ENCODE results near the gene CCDC138. TPM values are rescaled to one million over a fixed set of nuclear protein-coding genes. Genes with fewer than 3 reads are reported as not detected.

CCDC138 gene
- total RNA-seq, 1 experiment from 2014 or later = 25.8 TPM

- ChIA-PET CTCF (no interaction called here), POLR2A (ENCODE audit: low non-redundant PET) (no interaction called here)
- Histone ChIP-seq H3K4me3 (ENCODE audit: low read depth, low read length, poor library complexity, severe bottlenecking) (no peak overlapping the region), H3K27ac (ENCODE audit: low read depth, low read length, poor library complexity, severe bottlenecking) (no peak overlapping the region), H3K27me3 (replicated peaks; ENCODE audit: insufficient read depth, low read depth, low read length, poor library complexity) (no peaks in the 10 kb centered on the region), H3K9me3 (ENCODE audit: low read depth, low read length, poor library complexity, severe bottlenecking) (peaks cover 7% of the 10 kb centered on the region), H3K36me3 (ENCODE audit: insufficient read depth, low read length, poor library complexity, severe bottlenecking) (no peaks in the 10 kb centered on the region), H3K4me1 (ENCODE audit: insufficient read depth, low read length, poor library complexity, severe bottlenecking) (no peaks in the 10 kb centered on the region)
- TF ChIP-seq, protein P1, sequence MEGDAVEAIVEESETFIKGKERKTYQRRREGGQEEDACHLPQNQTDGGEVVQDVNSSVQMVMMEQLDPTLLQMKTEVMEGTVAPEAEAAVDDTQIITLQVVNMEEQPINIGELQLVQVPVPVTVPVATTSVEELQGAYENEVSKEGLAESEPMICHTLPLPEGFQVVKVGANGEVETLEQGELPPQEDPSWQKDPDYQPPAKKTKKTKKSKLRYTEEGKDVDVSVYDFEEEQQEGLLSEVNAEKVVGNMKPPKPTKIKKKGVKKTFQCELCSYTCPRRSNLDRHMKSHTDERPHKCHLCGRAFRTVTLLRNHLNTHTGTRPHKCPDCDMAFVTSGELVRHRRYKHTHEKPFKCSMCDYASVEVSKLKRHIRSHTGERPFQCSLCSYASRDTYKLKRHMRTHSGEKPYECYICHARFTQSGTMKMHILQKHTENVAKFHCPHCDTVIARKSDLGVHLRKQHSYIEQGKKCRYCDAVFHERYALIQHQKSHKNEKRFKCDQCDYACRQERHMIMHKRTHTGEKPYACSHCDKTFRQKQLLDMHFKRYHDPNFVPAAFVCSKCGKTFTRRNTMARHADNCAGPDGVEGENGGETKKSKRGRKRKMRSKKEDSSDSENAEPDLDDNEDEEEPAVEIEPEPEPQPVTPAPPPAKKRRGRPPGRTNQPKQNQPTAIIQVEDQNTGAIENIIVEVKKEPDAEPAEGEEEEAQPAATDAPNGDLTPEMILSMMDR (conservative IDR thresholded peaks at IDR 0.05; ENCODE audit: low read depth, low read length) = no peak
- no peak for TF ChIP-seq EZH2 (IDR thresholded peaks at IDR 0.05; ENCODE audit: borderline replicate concordance, low read depth, low read length, poor library complexity, severe bottlenecking)
- BruUV-seq (replicated peaks) = no TSS peak
- intact Hi-C loops (cut with micrococcal nuclease; ENCODE audit: unreplicated experiment) = no loop called here
- no peak for DNase-seq (ENCODE audit: low spot score)
Measured at GRCh38 chr2:108895188-108895587, 108.6 kb downstream of the CCDC138 start.

- Histone ChIP-seq H3K4me3 (ENCODE audit: low read depth, low read length, poor library complexity, severe bottlenecking) (no peak overlapping the region), H3K9me3 (ENCODE audit: low read depth, low read length, poor library complexity, severe bottlenecking) (no peaks in the 10 kb centered on the region), H3K27ac (ENCODE audit: low read depth, low read length, poor library complexity, severe bottlenecking) (no peak overlapping the region), H3K36me3 (ENCODE audit: insufficient read depth, low read length, poor library complexity, severe bottlenecking) (no peaks in the 10 kb centered on the region), H3K4me1 (ENCODE audit: insufficient read depth, low read length, poor library complexity, severe bottlenecking) (no peaks in the 10 kb centered on the region), H3K27me3 (replicated peaks; ENCODE audit: insufficient read depth, low read depth, low read length, poor library complexity) (no peaks in the 10 kb centered on the region)
- intact Hi-C loops (cut with micrococcal nuclease; ENCODE audit: unreplicated experiment) = no loop called here
- ChIA-PET CTCF (no interaction called here), POLR2A (ENCODE audit: low non-redundant PET) (no interaction called here)
- DNase-seq (ENCODE audit: low spot score) = no peak
- BruUV-seq (replicated peaks) = no TSS peak
- no peak for TF ChIP-seq EZH2 (IDR thresholded peaks at IDR 0.05; ENCODE audit: borderline replicate concordance, low read depth, low read length, poor library complexity, severe bottlenecking)
- TF ChIP-seq, protein P1 (conservative IDR thresholded peaks at IDR 0.05; ENCODE audit: low read depth, low read length) = no peak
Measured at GRCh38 chr2:108896741-108897140, 110.2 kb downstream of the CCDC138 start.

GRCh38 chr2:108898315-108899082, 111.9 kb downstream of the CCDC138 start:
- H3K4me1 ChIP-seq (ENCODE audit: insufficient read depth, low read length, poor library complexity, severe bottlenecking) = no peaks in the 10 kb centered on the region
- no peak overlapping the region for H3K27ac ChIP-seq (ENCODE audit: low read depth, low read length, poor library complexity, severe bottlenecking)
- ChIA-PET CTCF (no interaction called here), POLR2A (ENCODE audit: low non-redundant PET) (no interaction called here)
- no peak for DNase-seq (ENCODE audit: low spot score)
- intact Hi-C loops (cut with micrococcal nuclease; ENCODE audit: unreplicated experiment) = no loop called here
- H3K9me3 ChIP-seq (ENCODE audit: low read depth, low read length, poor library complexity, severe bottlenecking) = no peaks in the 10 kb centered on the region
- no TSS peak for BruUV-seq (replicated peaks)
- no peaks in the 10 kb centered on the region for H3K36me3 ChIP-seq (ENCODE audit: insufficient read depth, low read length, poor library complexity, severe bottlenecking)
- no peaks in the 10 kb centered on the region for H3K27me3 ChIP-seq (replicated peaks; ENCODE audit: insufficient read depth, low read depth, low read length, poor library complexity)
- TF ChIP-seq EZH2 (IDR thresholded peaks at IDR 0.05; ENCODE audit: borderline replicate concordance, low read depth, low read length, poor library complexity, severe bottlenecking) = no peak
- TF ChIP-seq, protein P1 (conservative IDR thresholded peaks at IDR 0.05; ENCODE audit: low read depth, low read length) = no peak
- no peak overlapping the region for H3K4me3 ChIP-seq (ENCODE audit: low read depth, low read length, poor library complexity, severe bottlenecking)
